GM23338 (cell line): ENCODE data around the gene RAD23A. TPM values are rescaled to one million over a fixed set of nuclear protein-coding genes. Genes with fewer than 3 reads are reported as not detected.

Source experiments
- microRNA-seq: library from miRNA; unstranded; fragments of <30 nt; microRNA quantifications from one replicate; pipeline ENCODE4, GENCODE V29; 2017
- polyA plus RNA-seq: library from polyadenylated mRNA; unstranded; fragments of >200 nt; fragmentation: Nextera tagmentation; extraction: Ambion mirVana; gene quantifications from 2 replicates; pipeline ENCODE4 v1.2.1, GENCODE V29; 2016
- small RNA-seq: library from RNA; depleted of rRNA; stranded (forward); fragments of <200 nt; gene quantifications from one replicate; pipeline ENCODE3, GENCODE V24; 2014; ENCODE audit warnings: low replicate concordance
- total RNA-seq: library from RNA; depleted of rRNA; stranded (reverse); fragments of >200 nt; shearing (Covaris generic); gene quantifications from 2 replicates; pipeline ENCODE4 v1.2.3, GENCODE V29; 2014; rRNA removed
- TF ChIP-seq, protein P1 (sequence below): fragments of 250-450 bp; sonication (Bioruptor Pico); IDR thresholded peaks from 2 replicates; pipeline ENCODE4 v1.5.0; 2020; ENCODE audit warnings: mild to moderate bottlenecking, moderate library complexity

Gene RAD23A
- total and polyA plus RNA-seq, 2 experiments from 2014 or later: 69.7 to 127 TPM

GRCh38 chr19:13003081-13003480, 57.4 kb downstream of the RAD23A start (continued):
- TF ChIP-seq, protein P1, sequence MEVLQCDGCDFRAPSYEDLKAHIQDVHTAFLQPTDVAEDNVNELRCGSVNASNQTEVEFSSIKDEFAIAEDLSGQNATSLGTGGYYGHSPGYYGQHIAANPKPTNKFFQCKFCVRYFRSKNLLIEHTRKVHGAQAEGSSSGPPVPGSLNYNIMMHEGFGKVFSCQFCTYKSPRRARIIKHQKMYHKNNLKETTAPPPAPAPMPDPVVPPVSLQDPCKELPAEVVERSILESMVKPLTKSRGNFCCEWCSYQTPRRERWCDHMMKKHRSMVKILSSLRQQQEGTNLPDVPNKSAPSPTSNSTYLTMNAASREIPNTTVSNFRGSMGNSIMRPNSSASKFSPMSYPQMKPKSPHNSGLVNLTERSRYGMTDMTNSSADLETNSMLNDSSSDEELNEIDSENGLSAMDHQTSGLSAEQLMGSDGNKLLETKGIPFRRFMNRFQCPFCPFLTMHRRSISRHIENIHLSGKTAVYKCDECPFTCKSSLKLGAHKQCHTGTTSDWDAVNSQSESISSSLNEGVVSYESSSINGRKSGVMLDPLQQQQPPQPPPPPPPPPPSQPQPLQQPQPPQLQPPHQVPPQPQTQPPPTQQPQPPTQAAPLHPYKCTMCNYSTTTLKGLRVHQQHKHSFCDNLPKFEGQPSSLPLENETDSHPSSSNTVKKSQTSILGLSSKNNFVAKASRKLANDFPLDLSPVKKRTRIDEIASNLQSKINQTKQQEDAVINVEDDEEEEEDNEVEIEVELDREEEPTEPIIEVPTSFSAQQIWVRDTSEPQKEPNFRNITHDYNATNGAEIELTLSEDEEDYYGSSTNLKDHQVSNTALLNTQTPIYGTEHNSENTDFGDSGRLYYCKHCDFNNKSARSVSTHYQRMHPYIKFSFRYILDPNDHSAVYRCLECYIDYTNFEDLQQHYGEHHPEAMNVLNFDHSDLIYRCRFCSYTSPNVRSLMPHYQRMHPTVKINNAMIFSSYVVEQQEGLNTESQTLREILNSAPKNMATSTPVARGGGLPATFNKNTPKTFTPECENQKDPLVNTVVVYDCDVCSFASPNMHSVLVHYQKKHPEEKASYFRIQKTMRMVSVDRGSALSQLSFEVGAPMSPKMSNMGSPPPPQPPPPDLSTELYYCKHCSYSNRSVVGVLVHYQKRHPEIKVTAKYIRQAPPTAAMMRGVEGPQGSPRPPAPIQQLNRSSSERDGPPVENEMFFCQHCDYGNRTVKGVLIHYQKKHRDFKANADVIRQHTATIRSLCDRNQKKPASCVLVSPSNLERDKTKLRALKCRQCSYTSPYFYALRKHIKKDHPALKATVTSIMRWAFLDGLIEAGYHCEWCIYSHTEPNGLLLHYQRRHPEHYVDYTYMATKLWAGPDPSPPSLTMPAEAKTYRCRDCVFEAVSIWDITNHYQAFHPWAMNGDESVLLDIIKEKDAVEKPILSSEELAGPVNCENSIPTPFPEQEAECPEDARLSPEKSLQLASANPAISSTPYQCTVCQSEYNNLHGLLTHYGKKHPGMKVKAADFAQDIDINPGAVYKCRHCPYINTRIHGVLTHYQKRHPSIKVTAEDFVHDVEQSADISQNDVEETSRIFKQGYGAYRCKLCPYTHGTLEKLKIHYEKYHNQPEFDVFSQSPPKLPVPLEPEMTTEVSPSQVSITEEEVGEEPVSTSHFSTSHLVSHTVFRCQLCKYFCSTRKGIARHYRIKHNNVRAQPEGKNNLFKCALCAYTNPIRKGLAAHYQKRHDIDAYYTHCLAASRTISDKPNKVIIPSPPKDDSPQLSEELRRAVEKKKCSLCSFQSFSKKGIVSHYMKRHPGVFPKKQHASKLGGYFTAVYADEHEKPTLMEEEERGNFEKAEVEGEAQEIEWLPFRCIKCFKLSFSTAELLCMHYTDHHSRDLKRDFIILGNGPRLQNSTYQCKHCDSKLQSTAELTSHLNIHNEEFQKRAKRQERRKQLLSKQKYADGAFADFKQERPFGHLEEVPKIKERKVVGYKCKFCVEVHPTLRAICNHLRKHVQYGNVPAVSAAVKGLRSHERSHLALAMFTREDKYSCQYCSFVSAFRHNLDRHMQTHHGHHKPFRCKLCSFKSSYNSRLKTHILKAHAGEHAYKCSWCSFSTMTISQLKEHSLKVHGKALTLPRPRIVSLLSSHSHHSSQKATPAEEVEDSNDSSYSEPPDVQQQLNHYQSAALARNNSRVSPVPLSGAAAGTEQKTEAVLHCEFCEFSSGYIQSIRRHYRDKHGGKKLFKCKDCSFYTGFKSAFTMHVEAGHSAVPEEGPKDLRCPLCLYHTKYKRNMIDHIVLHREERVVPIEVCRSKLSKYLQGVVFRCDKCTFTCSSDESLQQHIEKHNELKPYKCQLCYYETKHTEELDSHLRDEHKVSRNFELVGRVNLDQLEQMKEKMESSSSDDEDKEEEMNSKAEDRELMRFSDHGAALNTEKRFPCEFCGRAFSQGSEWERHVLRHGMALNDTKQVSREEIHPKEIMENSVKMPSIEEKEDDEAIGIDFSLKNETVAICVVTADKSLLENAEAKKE: no peak

Small RNA genes lying within 50 kb of the gene (microRNA-seq; reads per million reads assigned to microRNA genes)
- gene MIR5695: not detected
- gene MIR6515: not detected

Small RNA genes lying within 50 kb of the gene (small RNA-seq; reads per million reads assigned to genes)
- gene MIR5695: not detected
- 0.32 reads per million, percentile 16 among the genes with 10 or more reads in this experiment for gene MIR6515

Other genes starting within 250 kb of the RAD23A start
- gene FBXW9, start 249.2 kb upstream of the RAD23A start, total RNA-seq: 12.3 and 19.4 TPM in 2 replicates
- 6.6 and 8.2 TPM in 2 replicates for gene FBXW9, start 249.2 kb upstream of the RAD23A start, polyA plus RNA-seq
- 83.0 and 85.9 TPM in 2 replicates for gene TNPO2, start 221.9 kb upstream of the RAD23A start, total RNA-seq
- gene TNPO2, start 221.9 kb upstream of the RAD23A start, polyA plus RNA-seq: 35.8 and 37.1 TPM in 2 replicates
- 170 and 171 TPM in 2 replicates for gene TRIR, start 211.2 kb upstream of the RAD23A start, total RNA-seq
- gene TRIR, start 211.2 kb upstream of the RAD23A start, polyA plus RNA-seq: 254 and 257 TPM in 2 replicates
- gene GET3, start 208.4 kb upstream of the RAD23A start, total RNA-seq: 75.3 and 109 TPM in 2 replicates
- 89.5 and 90.4 TPM in 2 replicates for gene GET3, start 208.4 kb upstream of the RAD23A start, polyA plus RNA-seq
- gene BEST2, start 194.1 kb upstream of the RAD23A start, total RNA-seq: 7.5 and 10.4 TPM in 2 replicates
- 1.2 and 1.3 TPM in 2 replicates for gene BEST2, start 194.1 kb upstream of the RAD23A start, polyA plus RNA-seq
- 85.3 and 86.4 TPM in 2 replicates for gene HOOK2, start 170.3 kb upstream of the RAD23A start, total RNA-seq
- 46.9 and 56.9 TPM in 2 replicates for gene HOOK2, start 170.3 kb upstream of the RAD23A start, polyA plus RNA-seq
- 16.0 and 20.2 TPM in 2 replicates for gene JUNB, start 154.4 kb upstream of the RAD23A start, total RNA-seq
- gene JUNB, start 154.4 kb upstream of the RAD23A start, polyA plus RNA-seq: 7.7 and 7.8 TPM in 2 replicates
- gene PRDX2, start 144.1 kb upstream of the RAD23A start, total RNA-seq: 465 and 486 TPM in 2 replicates
- gene PRDX2, start 144.1 kb upstream of the RAD23A start, polyA plus RNA-seq: 314 and 346 TPM in 2 replicates
- gene THSD8, start 143.8 kb upstream of the RAD23A start, total RNA-seq: 0.38 TPM in 1 of 2 replicates, not detected in the other
- 38.5 and 42.2 TPM in 2 replicates for gene THSD8, start 143.8 kb upstream of the RAD23A start, polyA plus RNA-seq
- 62.6 and 68.2 TPM in 2 replicates for gene RNASEH2A, start 139.3 kb upstream of the RAD23A start, total RNA-seq
- 39.4 and 40.5 TPM in 2 replicates for gene RNASEH2A, start 139.3 kb upstream of the RAD23A start, polyA plus RNA-seq
- 3.3 and 4.1 TPM in 2 replicates for gene RTBDN, start 111.3 kb upstream of the RAD23A start, total RNA-seq
- gene RTBDN, start 111.3 kb upstream of the RAD23A start, polyA plus RNA-seq: 4.4 and 4.6 TPM in 2 replicates
- gene MAST1, start 107.3 kb upstream of the RAD23A start, total RNA-seq: 13.4 and 19.9 TPM in 2 replicates
- gene MAST1, start 107.3 kb upstream of the RAD23A start, polyA plus RNA-seq: 8.9 and 13.9 TPM in 2 replicates
- 27.3 and 35.0 TPM in 2 replicates for gene DNASE2, start 64.4 kb upstream of the RAD23A start, total RNA-seq
- gene DNASE2, start 64.4 kb upstream of the RAD23A start, polyA plus RNA-seq: 15.9 and 17.4 TPM in 2 replicates
- gene KLF1, start 58.7 kb upstream of the RAD23A start, total RNA-seq: 1.1 and 1.4 TPM in 2 replicates
- 0.74 and 0.80 TPM in 2 replicates for gene KLF1, start 58.7 kb upstream of the RAD23A start, polyA plus RNA-seq
- gene GCDH, start 54.7 kb upstream of the RAD23A start, total RNA-seq: 73.3 and 99.8 TPM in 2 replicates
- 51.5 and 54.1 TPM in 2 replicates for gene GCDH, start 54.7 kb upstream of the RAD23A start, polyA plus RNA-seq
- gene SYCE2, start 26.6 kb upstream of the RAD23A start, total RNA-seq: 0.62 and 0.63 TPM in 2 replicates
- 1.9 and 2.9 TPM in 2 replicates for gene SYCE2, start 26.6 kb upstream of the RAD23A start, polyA plus RNA-seq
- gene FARSA, start 12.2 kb upstream of the RAD23A start, total RNA-seq: 74.7 and 83.5 TPM in 2 replicates
- gene FARSA, start 12.2 kb upstream of the RAD23A start, polyA plus RNA-seq: 86.4 and 86.5 TPM in 2 replicates
- 724 and 760 TPM in 2 replicates for gene CALR, start 7.3 kb upstream of the RAD23A start, total RNA-seq
- 1,131 and 1,182 TPM in 2 replicates for gene CALR, start 7.3 kb upstream of the RAD23A start, polyA plus RNA-seq
- 46.5 and 63.9 TPM in 2 replicates for gene GADD45GIP1, start 11.4 kb downstream of the RAD23A start, total RNA-seq
- gene GADD45GIP1, start 11.4 kb downstream of the RAD23A start, polyA plus RNA-seq: 255 and 290 TPM in 2 replicates
- gene DAND5, start 23.7 kb downstream of the RAD23A start, total RNA-seq: 0.28 TPM in 1 of 2 replicates, not detected in the other
- gene DAND5, start 23.7 kb downstream of the RAD23A start, polyA plus RNA-seq: 0.10 and 0.18 TPM in 2 replicates
- 0.14 and 1.2 TPM in 2 replicates for gene NFIX, start 49.6 kb downstream of the RAD23A start, total RNA-seq
- gene NFIX, start 49.6 kb downstream of the RAD23A start, polyA plus RNA-seq: 0.06 and 0.31 TPM in 2 replicates
- 0.47 and 2.2 TPM in 2 replicates for gene LYL1, start 157.0 kb downstream of the RAD23A start, total RNA-seq
- gene LYL1, start 157.0 kb downstream of the RAD23A start, polyA plus RNA-seq: 0.77 and 1.2 TPM in 2 replicates
- 76.4 and 88.6 TPM in 2 replicates for gene TRMT1, start 170.9 kb downstream of the RAD23A start, total RNA-seq
- gene TRMT1, start 170.9 kb downstream of the RAD23A start, polyA plus RNA-seq: 90.1 and 92.6 TPM in 2 replicates
- gene NACC1, start 172.4 kb downstream of the RAD23A start, total RNA-seq: 203 and 260 TPM in 2 replicates
- 12.4 and 16.1 TPM in 2 replicates for gene NACC1, start 172.4 kb downstream of the RAD23A start, polyA plus RNA-seq
- gene STX10, start 204.5 kb downstream of the RAD23A start, total RNA-seq: 55.9 and 58.3 TPM in 2 replicates
- gene STX10, start 204.5 kb downstream of the RAD23A start, polyA plus RNA-seq: 42.8 and 44.0 TPM in 2 replicates
- gene IER2, start 204.5 kb downstream of the RAD23A start, total RNA-seq: 99.1 and 124 TPM in 2 replicates
- gene IER2, start 204.5 kb downstream of the RAD23A start, polyA plus RNA-seq: 191 and 200 TPM in 2 replicates